Gastrocnemius medialis (tissue), 4 donors: ENCODE results near the gene AARS1. TPM values are rescaled to one million over a fixed set of nuclear protein-coding genes. Genes with fewer than 3 reads are reported as not detected.

ENCODE experiments used
- ATAC-seq, 2 donors: fragments of 150-250 bp; one replicate each; pipeline ENCODE4 v1.9.1; 2016
- DNase-seq, 2 donors: peaks; one replicate each; pipeline ENCODE4 v3.0.0-alpha.2; 2019
- H3K27ac ChIP-seq, 4 donors: fragments of 200-600 bp; sonication (generic); 1 replicate in 1 of 4; 2 replicates in 3 of 4; pipeline ENCODE4 v1.5.1; 2016 to 2018; ENCODE audit warnings: mild to moderate bottlenecking in 2 of 4, moderate library complexity in 1 of 4
- H3K27me3 ChIP-seq, 3 donors: fragments of 200-600 bp; sonication (generic) in 2 of 3; 1 replicate in 1 of 3; 2 replicates in 2 of 3; pipeline versions ENCODE4 v1.5.1 to v1.6.0; 2016 to 2019; ENCODE audit warnings: mild to moderate bottlenecking in 1 of 3, moderate library complexity in 1 of 3
- H3K36me3 ChIP-seq, 2 donors: fragments of 200-600 bp; sonication (generic) in 1 of 2; one replicate each; pipeline ENCODE4 v1.5.1; 2017 to 2018
- H3K4me1 ChIP-seq, 2 donors: fragments of 200-600 bp; sonication (generic) in 1 of 2; one replicate each; pipeline ENCODE4 v1.5.1; 2016 to 2017; ENCODE audit warnings: mild to moderate bottlenecking in 2 of 2
- H3K4me3 ChIP-seq, 4 donors: fragments of 200-600 bp; sonication (generic) in 3 of 4; 1 replicate in 1 of 4; 2 replicates in 3 of 4; pipeline ENCODE4 v1.5.1; 2016 to 2019; ENCODE audit warnings: mild to moderate bottlenecking in 2 of 4
- H3K9me3 ChIP-seq, 3 donors: fragments of 200-600 bp; sonication (generic) in 2 of 3; 1 replicate in 1 of 3; 2 replicates in 2 of 3; pipeline ENCODE4 v1.5.1; 2016 to 2019
- POLR2A ChIP-seq, 2 donors: fragments of 450-650 bp; IDR thresholded peaks; one replicate each; pipeline ENCODE4 v1.6.1; 2017; ENCODE audit warnings: antibody characterized with exemption in 2 of 2, mild to moderate bottlenecking in 2 of 2, moderate library complexity in 2 of 2
- in situ Hi-C, 4 donors: fragments of 200-750 bp; cut with MboI; loops; one replicate each; pipeline versions ENCODE4 v1.15.0 to v1.8.0; 2017; ENCODE audit warnings: low sequenced_read_pairs in 4 of 4
- intact Hi-C: fragments of 100-400 bp; cut with DNase I; formaldehyde crosslinking; loops from one replicate; pipeline ENCODE4 v1.15.1; 2023; ENCODE audit warnings: low total_unique reads
- total RNA-seq, 4 donors: library from RNA; depleted of rRNA; stranded (reverse); fragments of >200 nt; gene quantifications; one replicate each; pipeline versions ENCODE4 v1.1.0 to v1.2.3, GENCODE V29; 2016
- TF ChIP-seq, protein P1 (sequence below), 5 experiments: fragments of 450-650 bp in 3 of 5; fragments of 200-600 bp in 2 of 5; sonication (generic) in 2 of 5; IDR thresholded peaks in 4 of 5; conservative IDR thresholded peaks in 1 of 5; 1 replicate in 4 of 5; 2 replicates in 1 of 5; pipeline ENCODE4 v1.5.1; 2016 to 2019; ENCODE audit warnings: antibody characterized with exemption in 5 of 5, mild to moderate bottlenecking in 3 of 5, moderate library complexity in 3 of 5

The AARS1 gene
- total RNA-seq, 4 donors from 2014 or later = 58.0 to 80.4 (median 60.2) TPM

DNA sequence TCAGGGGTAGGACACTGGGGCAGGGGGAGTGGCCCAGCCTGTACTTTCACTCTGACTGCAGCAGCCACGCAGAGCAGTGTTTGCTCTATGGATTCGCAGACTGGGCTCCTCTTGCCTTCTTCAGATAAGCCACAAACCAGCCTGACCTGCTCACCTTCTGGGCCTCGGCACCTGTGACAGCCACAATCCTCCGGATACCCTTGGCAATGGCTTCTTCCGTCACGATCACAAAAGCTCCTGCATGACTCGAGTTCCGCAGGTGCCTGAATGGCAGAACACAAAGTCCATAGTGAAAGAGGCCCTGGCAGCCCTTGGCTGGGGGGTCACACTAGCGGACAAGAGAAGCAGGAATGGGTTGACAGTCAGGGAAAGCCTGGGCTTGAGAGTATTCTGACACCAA is 33.7 kb downstream of the AARS1 start:
- intact Hi-C loops (no loop called here), in situ Hi-C loops (loop anchor here in 2 of 4 donors (10.0 to 25.0 kb wide), 2 partner anchors 101 to 593 kb away; no protein-coding TSS in a partner anchor)
- DNase-seq (no peak), ATAC-seq (no peak)
- H3K27ac ChIP-seq = no peak overlapping the region
- H3K36me3 ChIP-seq = peaks cover 0 to 83% of the 10 kb centered on the region in 2 donors
- no peak overlapping the region for H3K4me3 ChIP-seq
- H3K4me1 ChIP-seq = peaks cover under 1 to 4% of the 10 kb centered on the region in 2 donors
- H3K9me3 ChIP-seq = no peaks in the 10 kb centered on the region
- H3K27me3 ChIP-seq = no peaks in the 10 kb centered on the region
- no peak for TF ChIP-seq POLR2A (IDR thresholded peaks at IDR 0.05)

DNA sequence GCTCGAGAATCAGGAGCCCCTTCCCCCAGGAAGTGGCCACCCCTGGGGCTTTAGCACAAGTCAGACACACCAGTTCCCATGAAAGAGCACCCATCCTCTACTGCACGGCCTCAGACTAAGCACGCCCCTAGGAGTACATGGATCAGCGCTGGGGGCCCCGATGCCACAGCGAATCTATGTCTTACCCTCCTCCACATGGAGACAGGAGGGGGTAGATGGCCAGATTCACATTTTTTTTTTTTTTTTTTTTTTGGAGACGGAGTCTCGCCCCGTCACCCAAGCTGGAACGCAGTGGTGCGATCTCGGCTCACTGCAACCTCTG is 34.4 kb downstream of the AARS1 start:
- no peak for ATAC-seq
- Histone ChIP-seq H3K36me3 (peaks cover 0 to 76% of the 10 kb centered on the region in 2 donors), H3K27me3 (no peaks in the 10 kb centered on the region), H3K9me3 (no peaks in the 10 kb centered on the region), H3K27ac (no peak overlapping the region), H3K4me1 (peaks cover 7 to 11% of the 10 kb centered on the region in 2 donors), H3K4me3 (no peak overlapping the region)
- intact Hi-C loops (no loop called here), in situ Hi-C loops (loop anchor here in 2 of 4 donors (10.0 to 25.0 kb wide), 2 partner anchors 100 to 593 kb away; no protein-coding TSS in a partner anchor)
- no peak for TF ChIP-seq POLR2A (IDR thresholded peaks at IDR 0.05)
- TF ChIP-seq, protein P1, sequence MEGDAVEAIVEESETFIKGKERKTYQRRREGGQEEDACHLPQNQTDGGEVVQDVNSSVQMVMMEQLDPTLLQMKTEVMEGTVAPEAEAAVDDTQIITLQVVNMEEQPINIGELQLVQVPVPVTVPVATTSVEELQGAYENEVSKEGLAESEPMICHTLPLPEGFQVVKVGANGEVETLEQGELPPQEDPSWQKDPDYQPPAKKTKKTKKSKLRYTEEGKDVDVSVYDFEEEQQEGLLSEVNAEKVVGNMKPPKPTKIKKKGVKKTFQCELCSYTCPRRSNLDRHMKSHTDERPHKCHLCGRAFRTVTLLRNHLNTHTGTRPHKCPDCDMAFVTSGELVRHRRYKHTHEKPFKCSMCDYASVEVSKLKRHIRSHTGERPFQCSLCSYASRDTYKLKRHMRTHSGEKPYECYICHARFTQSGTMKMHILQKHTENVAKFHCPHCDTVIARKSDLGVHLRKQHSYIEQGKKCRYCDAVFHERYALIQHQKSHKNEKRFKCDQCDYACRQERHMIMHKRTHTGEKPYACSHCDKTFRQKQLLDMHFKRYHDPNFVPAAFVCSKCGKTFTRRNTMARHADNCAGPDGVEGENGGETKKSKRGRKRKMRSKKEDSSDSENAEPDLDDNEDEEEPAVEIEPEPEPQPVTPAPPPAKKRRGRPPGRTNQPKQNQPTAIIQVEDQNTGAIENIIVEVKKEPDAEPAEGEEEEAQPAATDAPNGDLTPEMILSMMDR (IDR thresholded peaks at IDR 0.05 in 4 of 5, conservative IDR thresholded peaks at IDR 0.05 in 1 of 5) = no peak
- no peak for DNase-seq

DNA sequence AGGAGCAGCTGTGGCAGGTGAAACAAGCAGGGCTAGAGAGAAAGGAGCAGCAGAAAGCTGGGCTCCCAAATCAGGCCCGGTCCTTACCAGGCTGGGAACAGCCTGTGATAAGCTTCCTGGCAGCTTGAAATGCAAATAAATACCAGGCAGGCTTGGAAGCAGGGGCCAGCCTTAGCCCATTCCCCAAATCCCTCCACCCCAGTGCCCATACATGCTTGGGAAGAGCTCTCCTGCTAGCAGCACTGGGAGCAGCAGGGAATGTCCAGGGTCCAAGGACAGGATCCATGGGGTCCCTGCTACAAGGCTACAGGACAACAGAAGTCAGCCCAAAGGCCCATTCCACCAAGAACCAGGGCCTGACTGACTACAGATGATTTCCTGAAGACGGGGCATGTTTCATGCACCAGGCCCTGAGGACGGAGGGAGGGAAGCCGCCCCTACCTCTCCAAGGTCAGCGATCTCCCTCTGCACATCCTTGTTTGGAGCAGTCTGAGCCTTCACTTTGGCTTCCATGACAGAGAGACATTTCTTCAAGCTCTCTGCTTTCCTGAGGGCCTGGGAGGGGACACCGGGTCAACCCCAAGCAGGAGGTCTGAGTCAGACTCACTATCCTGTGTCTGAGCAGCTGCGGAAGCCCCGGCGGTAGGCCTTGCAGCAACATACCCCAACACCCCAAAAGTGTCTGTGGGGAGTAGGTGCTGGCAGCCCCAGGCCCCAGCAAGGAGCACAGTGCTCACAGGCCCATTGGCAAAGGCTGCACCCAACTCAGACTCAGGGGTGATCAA is 34.9 kb downstream of the AARS1 start:
- intact Hi-C loops = no loop called here

DNA sequence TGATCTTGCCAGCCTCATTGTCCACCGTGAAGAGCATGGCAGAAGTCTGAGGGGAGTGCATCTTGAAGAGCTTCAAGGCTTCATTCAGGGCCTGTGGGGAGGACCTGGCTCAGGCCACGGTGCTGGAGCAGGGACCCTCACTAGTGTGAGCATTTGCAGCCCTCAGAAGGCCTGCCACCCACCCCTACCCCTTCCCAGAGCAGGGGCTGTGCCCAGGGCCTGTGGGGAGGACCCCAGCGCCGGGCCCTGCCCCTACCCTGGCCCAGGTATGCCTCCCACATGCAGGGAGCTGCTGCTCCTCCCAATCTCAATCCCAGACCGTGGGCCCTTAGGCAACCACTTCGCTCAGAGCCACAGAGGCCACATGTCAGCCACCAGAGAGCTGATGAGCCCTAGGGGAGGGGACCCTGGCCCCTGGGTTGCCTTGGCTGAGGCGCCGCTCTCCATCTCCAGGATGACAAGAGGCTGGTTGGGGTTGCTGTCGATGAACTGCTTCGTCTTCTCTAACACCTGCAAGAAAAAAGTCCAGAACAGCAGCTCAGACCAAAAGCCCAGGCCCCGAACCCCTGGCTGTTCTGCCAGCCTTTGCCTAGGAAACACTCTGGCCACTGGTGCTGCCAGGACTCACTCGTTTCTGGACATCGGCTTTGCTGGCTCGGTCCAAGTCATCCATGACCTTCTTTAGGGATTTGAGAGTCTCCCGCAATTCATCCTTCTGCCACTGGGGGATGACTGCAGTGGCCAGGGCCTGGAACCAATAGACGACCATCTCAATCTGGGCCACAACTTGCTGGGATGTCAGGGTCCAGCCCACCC is 35.8 kb downstream of the AARS1 start:
- TF ChIP-seq, protein P1 (IDR thresholded peaks at IDR 0.05 in 4 of 5, conservative IDR thresholded peaks at IDR 0.05 in 1 of 5) = peak in 4 of 5 experiments; percentile 22 to 42 (median 24)
- no peak for TF ChIP-seq POLR2A (IDR thresholded peaks at IDR 0.05)
- DNase-seq (no peak), ATAC-seq (no peak)
- no peaks in the 10 kb centered on the region for H3K9me3 ChIP-seq
- H3K27ac ChIP-seq = no peak overlapping the region
- peaks cover 0 to 62% of the 10 kb centered on the region in 2 donors for H3K36me3 ChIP-seq
- no peak overlapping the region for H3K4me3 ChIP-seq
- intact Hi-C loops (no loop called here), in situ Hi-C loops (loop anchor here in 2 of 4 donors (10.0 to 25.0 kb wide), 2 partner anchors 99 to 591 kb away; no protein-coding TSS in a partner anchor)
- no peaks in the 10 kb centered on the region for H3K27me3 ChIP-seq
- H3K4me1 ChIP-seq = peaks cover 17 to 21% of the 10 kb centered on the region in 2 donors

More for the DNA sequence above, 34.9 kb downstream of the AARS1 start:
- H3K4me3 ChIP-seq = no peak overlapping the region
- DNase-seq (no peak), ATAC-seq (no peak)
- H3K9me3 ChIP-seq = no peaks in the 10 kb centered on the region
- no peak overlapping the region for H3K27ac ChIP-seq
- in situ Hi-C loops = loop anchor here in 2 of 4 donors (10.0 to 25.0 kb wide), 2 partner anchors 100 to 592 kb away; no protein-coding TSS in a partner anchor
- H3K27me3 ChIP-seq = no peaks in the 10 kb centered on the region
- H3K36me3 ChIP-seq = peaks cover 0 to 71% of the 10 kb centered on the region in 2 donors
- TF ChIP-seq POLR2A (IDR thresholded peaks at IDR 0.05) = no peak
- TF ChIP-seq, protein P1 (IDR thresholded peaks at IDR 0.05 in 4 of 5, conservative IDR thresholded peaks at IDR 0.05 in 1 of 5) = no peak
- peaks cover 13 to 16% of the 10 kb centered on the region in 2 donors for H3K4me1 ChIP-seq
